Measurements from ENCODE around the gene DHX58. TPM values are rescaled to one million over a fixed set of nuclear protein-coding genes. Genes with fewer than 3 reads are reported as not detected.

DHX58 gene
- total RNA-seq, 1 donor from 2014 or later = 40.4 TPM

- ATAC-seq (peak; percentile 28 to 50), DNase-seq (peak; percentile 83)
- Histone ChIP-seq H3K4me3 (no peak overlapping the region), H3K36me3 (peaks cover 34% of the 10 kb centered on the region), H3K27ac (no peak overlapping the region), H3K9me3 (no peaks in the 10 kb centered on the region), H3K4me1 (peaks cover 38% of the 10 kb centered on the region), H3K27me3 (ENCODE audit: low read depth) (no peaks in the 10 kb centered on the region)
- peak; percentile 88 for TF ChIP-seq CTCF (IDR thresholded peaks at IDR 0.05)
- intact Hi-C loops (cut with DNase I) = loop anchor here (10.0 kb wide), 1 partner anchor 152 kb away; the partner anchor contains the start of gene CNP
These were observed 4.3 kb upstream of the DHX58 start for GRCh38 chr17:42116705-42117396.

- H3K4me1 ChIP-seq = peaks cover 31% of the 10 kb centered on the region
- no peaks in the 10 kb centered on the region for H3K9me3 ChIP-seq
- no peak overlapping the region for H3K27ac ChIP-seq
- TF ChIP-seq CTCF (IDR thresholded peaks at IDR 0.05) = no peak
- intact Hi-C loops (cut with DNase I) = loop anchor here (10.0 kb wide), 1 partner anchor 149 kb away; the partner anchor contains the start of gene CNP
- ATAC-seq = no peak
- H3K27me3 ChIP-seq (ENCODE audit: low read depth) = no peaks in the 10 kb centered on the region
- DNase-seq = no peak
- H3K36me3 ChIP-seq = peaks cover 32% of the 10 kb centered on the region
- no peak overlapping the region for H3K4me3 ChIP-seq
These were observed 1.6 kb upstream of the DHX58 start for GRCh38 chr17:42114118-42114517.

GRCh38 chr17:42113293-42114069, 967 bp upstream of the DHX58 start:
- ATAC-seq = no peak
- Histone ChIP-seq H3K9me3 (no peaks in the 10 kb centered on the region), H3K27me3 (ENCODE audit: low read depth) (no peaks in the 10 kb centered on the region), H3K27ac (peak overlapping the region; percentile 91), H3K4me1 (peaks cover 31% of the 10 kb centered on the region), H3K36me3 (peaks cover 32% of the 10 kb centered on the region), H3K4me3 (no peak overlapping the region)
- intact Hi-C loops (cut with DNase I) = loop anchor here (10.0 kb wide), 1 partner anchor 149 kb away; the partner anchor contains the start of gene CNP
- no peak for TF ChIP-seq CTCF (IDR thresholded peaks at IDR 0.05)
- no peak for DNase-seq

GRCh38 chr17:42111871-42112551, 503 bp downstream of the DHX58 start:
- Histone ChIP-seq H3K9me3 (no peaks in the 10 kb centered on the region), H3K27ac (peak overlapping the region; percentile 91), H3K27me3 (ENCODE audit: low read depth) (no peaks in the 10 kb centered on the region), H3K36me3 (peaks cover 38% of the 10 kb centered on the region), H3K4me3 (peak overlapping the region; percentile 68), H3K4me1 (peaks cover 30% of the 10 kb centered on the region)
- peak; percentile 49 to 70 for ATAC-seq
- peak; percentile 58 for DNase-seq
- no peak for TF ChIP-seq CTCF (IDR thresholded peaks at IDR 0.05)
- intact Hi-C loops (cut with DNase I) = loop anchor here (10.0 kb wide), 1 partner anchor 147 kb away; the partner anchor contains the start of gene CNP

- H3K4me1 ChIP-seq = peaks cover 23% of the 10 kb centered on the region
- peak overlapping the region; percentile 91 for H3K27ac ChIP-seq
- peaks cover 35% of the 10 kb centered on the region for H3K36me3 ChIP-seq
- peak overlapping the region; percentile 68 for H3K4me3 ChIP-seq
- no peak for TF ChIP-seq CTCF (IDR thresholded peaks at IDR 0.05)
- ATAC-seq (no peak), DNase-seq (no peak)
- intact Hi-C loops (cut with DNase I) = loop anchor here (10.0 kb wide), 1 partner anchor 146 kb away; the partner anchor contains the start of gene CNP
- no peaks in the 10 kb centered on the region for H3K27me3 ChIP-seq (ENCODE audit: low read depth)
- H3K9me3 ChIP-seq = no peaks in the 10 kb centered on the region
These were observed 1.3 kb downstream of the DHX58 start for GRCh38 chr17:42111265-42111636.

Data from lower lobe of right lung (tissue), 2 donors.